ENCODE data around the gene RAP1GAP2. TPM values are rescaled to one million over a fixed set of nuclear protein-coding genes. Genes with fewer than 3 reads are reported as not detected.

The RAP1GAP2 gene
- total RNA-seq, 3 donors from 2014 or later (not counting 1 experiment from before 2014, with no cell fraction given), result 274 to 418 (median 390) TPM

DNA sequence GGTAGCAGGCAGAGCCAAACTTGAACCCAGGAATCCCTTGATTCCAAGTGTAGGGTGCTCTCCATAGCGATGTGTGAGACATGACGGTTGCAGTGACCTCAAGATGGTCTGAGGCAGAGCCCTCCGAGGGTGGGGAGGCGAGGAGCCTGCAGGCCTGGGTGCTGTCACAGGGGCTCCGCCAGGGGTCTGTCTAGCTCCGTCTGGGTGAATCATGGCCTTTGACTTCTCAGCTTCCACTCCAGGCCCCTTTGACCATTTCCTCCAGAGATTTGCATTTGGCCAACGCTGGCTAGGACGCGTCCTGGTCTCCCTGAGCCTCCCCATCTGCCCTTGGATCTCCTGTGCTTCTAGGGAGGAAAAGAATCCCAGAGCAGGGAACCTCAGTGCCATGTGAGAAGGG is 104.6 kb downstream of the RAP1GAP2 start:
- H3K27me3 ChIP-seq (ENCODE audit: control insufficient read depth, insufficient read depth, low read length), result no peaks in the 10 kb centered on the region
- no peaks in the 10 kb centered on the region for H3K27me3 Mint-ChIP-seq (ENCODE audit: low read depth in 2 of 2)
- no peaks in the 10 kb centered on the region for H3K9me3 Mint-ChIP-seq
- no peaks in the 10 kb centered on the region for H3K9me3 ChIP-seq (ENCODE audit: control insufficient read depth, insufficient read depth, low read length)
- peak overlapping the region; percentile 91 to 94 for H3K27ac Mint-ChIP-seq
- TF ChIP-seq, protein P1, sequence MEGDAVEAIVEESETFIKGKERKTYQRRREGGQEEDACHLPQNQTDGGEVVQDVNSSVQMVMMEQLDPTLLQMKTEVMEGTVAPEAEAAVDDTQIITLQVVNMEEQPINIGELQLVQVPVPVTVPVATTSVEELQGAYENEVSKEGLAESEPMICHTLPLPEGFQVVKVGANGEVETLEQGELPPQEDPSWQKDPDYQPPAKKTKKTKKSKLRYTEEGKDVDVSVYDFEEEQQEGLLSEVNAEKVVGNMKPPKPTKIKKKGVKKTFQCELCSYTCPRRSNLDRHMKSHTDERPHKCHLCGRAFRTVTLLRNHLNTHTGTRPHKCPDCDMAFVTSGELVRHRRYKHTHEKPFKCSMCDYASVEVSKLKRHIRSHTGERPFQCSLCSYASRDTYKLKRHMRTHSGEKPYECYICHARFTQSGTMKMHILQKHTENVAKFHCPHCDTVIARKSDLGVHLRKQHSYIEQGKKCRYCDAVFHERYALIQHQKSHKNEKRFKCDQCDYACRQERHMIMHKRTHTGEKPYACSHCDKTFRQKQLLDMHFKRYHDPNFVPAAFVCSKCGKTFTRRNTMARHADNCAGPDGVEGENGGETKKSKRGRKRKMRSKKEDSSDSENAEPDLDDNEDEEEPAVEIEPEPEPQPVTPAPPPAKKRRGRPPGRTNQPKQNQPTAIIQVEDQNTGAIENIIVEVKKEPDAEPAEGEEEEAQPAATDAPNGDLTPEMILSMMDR (IDR thresholded peaks at IDR 0.05), result no peak
- intact Hi-C loops (cut with micrococcal nuclease), result loop anchor here (10.0 kb wide), 2 partner anchors 46 to 54 kb away; no protein-coding TSS in a partner anchor
- peaks cover 52% of the 10 kb centered on the region for H3K4me1 ChIP-seq (ENCODE audit: control insufficient read depth, insufficient read depth, low read length)
- ATAC-seq, result no peak
- no peak overlapping the region for H3K27ac ChIP-seq (ENCODE audit: low read length)
- WGBS (ENCODE audit: insufficient coverage), result 92% methylated on average over 9 of the region's 9 CpGs
- no peaks in the 10 kb centered on the region for H3K36me3 Mint-ChIP-seq
- DNase-seq, result no peak
- H3K4me3 Mint-ChIP-seq, result no peak overlapping the region
- no peak overlapping the region for H3K4me3 ChIP-seq (ENCODE audit: low read length)
- peaks cover 10% of the 10 kb centered on the region for H3K36me3 ChIP-seq (ENCODE audit: control insufficient read depth, insufficient read depth, low read length)
- peaks cover 42 to 66% of the 10 kb centered on the region in 2 donors for H3K4me1 Mint-ChIP-seq

DNA sequence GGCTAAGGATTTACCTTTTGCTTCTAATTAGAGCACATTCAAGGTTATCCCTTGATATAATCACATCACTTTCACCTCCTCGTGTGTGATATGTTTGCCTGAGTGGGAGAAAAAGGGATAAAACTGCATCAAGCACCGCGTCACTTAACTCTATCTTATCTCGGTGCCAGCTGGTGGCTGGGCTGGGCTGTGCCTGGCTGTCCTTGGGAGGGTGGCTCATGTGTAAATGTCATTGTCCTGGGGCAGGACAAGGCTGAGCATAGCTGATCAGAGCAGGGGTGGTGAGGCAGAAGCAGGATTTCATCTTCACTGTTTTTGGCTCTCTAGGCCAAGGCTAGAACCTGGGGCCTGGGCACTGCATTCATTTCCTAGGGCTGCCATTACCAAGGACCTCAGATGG is 105.3 kb downstream of the RAP1GAP2 start:
- Mint-ChIP-seq H3K9me3 (no peaks in the 10 kb centered on the region), H3K27ac (peak overlapping the region; percentile 91 to 94), H3K4me3 (peak overlapping the region; percentile 9), H3K27me3 (ENCODE audit: low read depth in 2 of 2) (no peaks in the 10 kb centered on the region), H3K4me1 (peaks cover 41 to 68% of the 10 kb centered on the region in 2 donors), H3K36me3 (no peaks in the 10 kb centered on the region)
- TF ChIP-seq, protein P1 (IDR thresholded peaks at IDR 0.05), result no peak
- peaks cover 59% of the 10 kb centered on the region for H3K4me1 ChIP-seq (ENCODE audit: control insufficient read depth, insufficient read depth, low read length)
- intact Hi-C loops (cut with micrococcal nuclease), result loop anchor here (10.0 kb wide), 2 partner anchors 47 to 53 kb away; no protein-coding TSS in a partner anchor
- no peaks in the 10 kb centered on the region for H3K9me3 ChIP-seq (ENCODE audit: control insufficient read depth, insufficient read depth, low read length)
- peaks cover 10% of the 10 kb centered on the region for H3K36me3 ChIP-seq (ENCODE audit: control insufficient read depth, insufficient read depth, low read length)
- DNase-seq (no peak), ATAC-seq (no peak)
- no peaks in the 10 kb centered on the region for H3K27me3 ChIP-seq (ENCODE audit: control insufficient read depth, insufficient read depth, low read length)
- 100% methylated on average over 3 of the region's 4 CpGs for WGBS (ENCODE audit: insufficient coverage)
- H3K4me3 ChIP-seq (ENCODE audit: low read length), result no peak overlapping the region
- H3K27ac ChIP-seq (ENCODE audit: low read length), result no peak overlapping the region

DNA sequence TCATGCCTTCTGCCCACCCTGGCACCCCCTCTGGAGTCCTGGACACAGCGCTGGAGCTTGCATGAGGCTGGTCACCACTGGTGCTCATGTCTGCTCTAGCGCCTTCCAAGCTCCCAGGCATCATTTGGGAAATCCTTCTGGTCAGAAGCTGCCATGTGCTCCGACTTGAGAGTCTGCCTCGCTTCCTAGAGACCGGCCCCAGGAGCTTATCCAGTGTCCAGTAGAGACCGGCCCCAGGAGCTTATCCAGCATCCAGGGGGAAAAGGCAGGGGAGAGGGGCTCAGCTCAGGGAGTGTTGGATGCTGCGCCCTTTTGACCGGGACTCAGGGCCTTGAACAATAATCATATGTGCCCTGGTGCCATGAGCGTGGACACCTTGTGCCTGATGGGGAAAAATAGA is 106.3 kb downstream of the RAP1GAP2 start:
- H3K36me3 ChIP-seq (ENCODE audit: control insufficient read depth, insufficient read depth, low read length), result peaks cover 17% of the 10 kb centered on the region
- H3K4me3 ChIP-seq (ENCODE audit: low read length), result no peak overlapping the region
- no peaks in the 10 kb centered on the region for H3K27me3 ChIP-seq (ENCODE audit: control insufficient read depth, insufficient read depth, low read length)
- Mint-ChIP-seq H3K4me1 (peaks cover 50 to 77% of the 10 kb centered on the region in 2 donors), H3K9me3 (no peaks in the 10 kb centered on the region), H3K27ac (peak overlapping the region; percentile 91 to 94), H3K4me3 (no peak overlapping the region), H3K36me3 (no peaks in the 10 kb centered on the region), H3K27me3 (ENCODE audit: low read depth in 2 of 2) (no peaks in the 10 kb centered on the region)
- H3K27ac ChIP-seq (ENCODE audit: low read length), result no peak overlapping the region
- no peak for DNase-seq
- peaks cover 69% of the 10 kb centered on the region for H3K4me1 ChIP-seq (ENCODE audit: control insufficient read depth, insufficient read depth, low read length)
- 94% methylated on average over 9 of the region's 9 CpGs for WGBS (ENCODE audit: insufficient coverage)
- peaks cover 2% of the 10 kb centered on the region for H3K9me3 ChIP-seq (ENCODE audit: control insufficient read depth, insufficient read depth, low read length)
- TF ChIP-seq, protein P1 (IDR thresholded peaks at IDR 0.05), result no peak
- ATAC-seq, result no peak
- intact Hi-C loops (cut with micrococcal nuclease), result loop anchor here (10.0 kb wide), 2 partner anchors 48 to 52 kb away; no protein-coding TSS in a partner anchor

Data from natural killer cell (primary cell).